Left lobe of liver (tissue), 2 donors: ENCODE results near the gene BACH2. TPM values are rescaled to one million over a fixed set of nuclear protein-coding genes. Genes with fewer than 3 reads are reported as not detected.

Experiments
- ATAC-seq: fragments of 200-7000 bp; cut with Tn5 transposase; one replicate; pipeline ENCODE4 v1.9.1; 2020; ENCODE audit warnings: mild to moderate bottlenecking, moderate library complexity
- DNase-seq: peaks from one replicate; pipeline ENCODE4 v3.0.0-alpha.2; 2020; ENCODE audit warnings: low spot score
- total RNA-seq: library from RNA; stranded (reverse); gene quantifications from one replicate; pipeline ENCODE4 v1.2.1, GENCODE V29; 2021
- donor health status: DM: no; HTN: no; CAD: no; lungs with moderate emphysema.
- donor health status: DM: no; HTN: yes; CAD: no.

The BACH2 gene
- total RNA-seq, 1 donor from 2014 or later, result 3.1 TPM

GRCh38 chr6:90303039-90303438, 6.4 kb upstream of the BACH2 start:
- no peak for DNase-seq
- no peak for ATAC-seq

GRCh38 chr6:90302320-90302719, 5.7 kb upstream of the BACH2 start:
- DNase-seq (no peak), ATAC-seq (no peak)

- DNase-seq, result no peak
- no peak for ATAC-seq
Measured at GRCh38 chr6:90301816-90302215, 5.2 kb upstream of the BACH2 start.

- no peak for DNase-seq
- ATAC-seq, result no peak
Measured at GRCh38 chr6:90298459-90299053, 1.9 kb upstream of the BACH2 start.

- DNase-seq, result no peak
- no peak for ATAC-seq
Measured at GRCh38 chr6:90297867-90298381, 1.3 kb upstream of the BACH2 start.

GRCh38 chr6:90297115-90297866, 648 bp upstream of the BACH2 start:
- DNase-seq (no peak), ATAC-seq (no peak)

GRCh38 chr6:90295854-90296340, 746 bp downstream of the BACH2 start:
- DNase-seq, result peak; percentile 71
- peak; percentile 74 for ATAC-seq

GRCh38 chr6:90294989-90295853, 1.4 kb downstream of the BACH2 start:
- ATAC-seq, result peak; percentile 54
- DNase-seq, result peak; percentile 54

GRCh38 chr6:90294614-90294988, 2.0 kb downstream of the BACH2 start:
- DNase-seq (no peak), ATAC-seq (no peak)

- ATAC-seq (no peak), DNase-seq (no peak)
Measured at GRCh38 chr6:90294008-90294511, 2.6 kb downstream of the BACH2 start.

GRCh38 chr6:90293319-90293953, 3.2 kb downstream of the BACH2 start:
- no peak for DNase-seq
- ATAC-seq, result peak; percentile 8

- ATAC-seq, result no peak
- no peak for DNase-seq
Measured at GRCh38 chr6:90291565-90291964, 5.1 kb downstream of the BACH2 start.

- ATAC-seq (no peak), DNase-seq (no peak)
Measured at GRCh38 chr6:90290811-90291420, 5.7 kb downstream of the BACH2 start.

GRCh38 chr6:90289902-90290301, 6.7 kb downstream of the BACH2 start:
- ATAC-seq, result peak; percentile 43
- peak; percentile 68 for DNase-seq

- ATAC-seq, result peak; percentile 46
- peak; percentile 76 for DNase-seq
Measured at GRCh38 chr6:90288404-90288803, 8.2 kb downstream of the BACH2 start.

- ATAC-seq, result peak; percentile 68
- peak; percentile 62 for DNase-seq
Measured at GRCh38 chr6:90286884-90287488, 9.7 kb downstream of the BACH2 start.

GRCh38 chr6:90285611-90286381, 10.8 kb downstream of the BACH2 start:
- DNase-seq, result peak; percentile 86
- ATAC-seq, result peak; percentile 87

GRCh38 chr6:90285042-90285481, 11.6 kb downstream of the BACH2 start:
- DNase-seq (no peak), ATAC-seq (peak; percentile 9)
